ENCODE data around the gene SFN.

SFN gene

DNA sequence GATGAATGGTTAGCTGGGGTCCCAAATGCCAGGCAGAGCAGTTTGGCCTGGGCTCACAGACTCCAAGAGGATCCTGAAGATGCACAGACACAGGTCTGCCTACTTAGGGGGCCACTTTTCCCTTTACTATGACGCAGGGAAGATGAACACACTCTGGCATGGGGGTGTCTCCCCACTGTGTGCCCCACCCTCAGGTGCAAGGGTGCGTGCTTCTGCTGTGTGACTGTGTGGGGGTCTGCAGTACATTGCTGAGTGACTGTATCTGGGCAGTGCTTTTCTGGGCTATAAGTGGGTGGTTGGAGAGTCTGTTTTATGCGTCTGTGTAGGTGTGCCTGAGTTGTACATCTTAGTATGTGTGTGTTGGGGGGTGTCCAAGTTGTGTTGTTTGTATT, 47.0 kb downstream of the SFN start:
- H3K79me2 ChIP-seq (ENCODE audit: insufficient read depth, low read length), result no peaks in the 10 kb centered on the region
- no peaks in the 10 kb centered on the region for H3K4me1 ChIP-seq (ENCODE audit: insufficient read depth, low read length, poor library complexity, severe bottlenecking)
- no peaks in the 10 kb centered on the region for H3K9me2 ChIP-seq (replicated peaks; ENCODE audit: low read depth, low read length)
- H3K9ac ChIP-seq (ENCODE audit: low read depth, low read length, poor library complexity, severe bottlenecking), result no peak overlapping the region
- no peaks in the 10 kb centered on the region for H3F3A ChIP-seq (ENCODE audit: low read depth)
- H3K4me3 ChIP-seq (ENCODE audit: low read length, poor library complexity, severe bottlenecking), result no peak overlapping the region
- H3K36me3 ChIP-seq (ENCODE audit: insufficient read depth, low read length), result no peaks in the 10 kb centered on the region
- no peaks in the 10 kb centered on the region for H4K20me1 ChIP-seq (ENCODE audit: insufficient read depth, low read length, poor library complexity, severe bottlenecking)
- H2AFZ ChIP-seq (ENCODE audit: low read length), result no peak overlapping the region
- TF ChIP-seq EZH2phosphoT487 (IDR thresholded peaks at IDR 0.05; ENCODE audit: borderline replicate concordance), result no peak
- no peak overlapping the region for H3K4me2 ChIP-seq (ENCODE audit: low read depth, low read length, poor library complexity, severe bottlenecking)
- no peaks in the 10 kb centered on the region for H3K9me3 ChIP-seq (ENCODE audit: insufficient read depth, low read depth, low read length)
- H3K27me3 ChIP-seq (ENCODE audit: insufficient read depth, low read length, poor library complexity, severe bottlenecking), result no peaks in the 10 kb centered on the region

DNA sequence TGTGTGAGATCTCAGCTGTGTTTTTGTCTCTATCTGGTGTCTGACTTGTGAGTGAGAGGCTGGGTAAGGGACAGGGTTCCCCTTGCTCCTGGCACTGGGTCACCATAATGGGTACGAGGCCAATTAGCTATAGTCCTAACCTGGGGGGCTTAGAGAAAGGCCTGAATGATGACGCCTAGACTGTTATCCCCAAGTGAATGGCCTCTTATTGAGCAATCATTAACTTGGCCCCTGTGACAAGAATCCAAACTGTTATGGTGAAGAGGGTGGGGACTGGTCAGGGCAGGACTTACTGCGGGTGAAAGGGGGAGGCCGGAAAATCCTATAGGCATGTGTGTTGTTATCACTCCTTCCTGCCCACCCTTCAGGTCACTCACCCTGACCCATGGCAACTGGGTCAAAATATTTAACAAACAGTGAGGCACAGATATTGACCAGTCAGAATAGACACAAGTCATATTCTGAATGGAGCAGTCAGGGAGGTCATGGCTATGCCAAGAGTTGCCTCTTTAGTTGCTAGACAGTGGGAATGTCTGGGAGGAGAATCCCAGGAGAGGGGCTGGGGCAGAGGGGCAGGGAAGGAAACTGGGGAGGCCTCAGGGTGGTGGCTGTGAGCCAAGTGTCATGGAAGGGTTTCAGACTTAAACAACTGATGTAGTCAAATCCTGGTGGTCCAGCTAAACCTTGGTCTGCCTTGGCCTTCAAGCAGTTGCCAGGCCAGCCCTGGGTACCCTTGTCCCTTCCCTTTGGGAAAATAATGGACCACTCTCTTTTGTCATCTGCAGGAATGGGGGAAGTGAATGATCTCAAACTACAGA, 47.6 kb downstream of the SFN start:
- no peak for TF ChIP-seq EZH2phosphoT487 (IDR thresholded peaks at IDR 0.05; ENCODE audit: borderline replicate concordance)
- TF ChIP-seq, protein P1, sequence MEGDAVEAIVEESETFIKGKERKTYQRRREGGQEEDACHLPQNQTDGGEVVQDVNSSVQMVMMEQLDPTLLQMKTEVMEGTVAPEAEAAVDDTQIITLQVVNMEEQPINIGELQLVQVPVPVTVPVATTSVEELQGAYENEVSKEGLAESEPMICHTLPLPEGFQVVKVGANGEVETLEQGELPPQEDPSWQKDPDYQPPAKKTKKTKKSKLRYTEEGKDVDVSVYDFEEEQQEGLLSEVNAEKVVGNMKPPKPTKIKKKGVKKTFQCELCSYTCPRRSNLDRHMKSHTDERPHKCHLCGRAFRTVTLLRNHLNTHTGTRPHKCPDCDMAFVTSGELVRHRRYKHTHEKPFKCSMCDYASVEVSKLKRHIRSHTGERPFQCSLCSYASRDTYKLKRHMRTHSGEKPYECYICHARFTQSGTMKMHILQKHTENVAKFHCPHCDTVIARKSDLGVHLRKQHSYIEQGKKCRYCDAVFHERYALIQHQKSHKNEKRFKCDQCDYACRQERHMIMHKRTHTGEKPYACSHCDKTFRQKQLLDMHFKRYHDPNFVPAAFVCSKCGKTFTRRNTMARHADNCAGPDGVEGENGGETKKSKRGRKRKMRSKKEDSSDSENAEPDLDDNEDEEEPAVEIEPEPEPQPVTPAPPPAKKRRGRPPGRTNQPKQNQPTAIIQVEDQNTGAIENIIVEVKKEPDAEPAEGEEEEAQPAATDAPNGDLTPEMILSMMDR (conservative IDR thresholded peaks at IDR 0.05; ENCODE audit: low read length), result no peak
- H3K4me3 ChIP-seq (ENCODE audit: low read length, poor library complexity, severe bottlenecking), result no peak overlapping the region
- H3K9ac ChIP-seq (ENCODE audit: low read depth, low read length, poor library complexity, severe bottlenecking), result no peak overlapping the region
- no peaks in the 10 kb centered on the region for H3K79me2 ChIP-seq (ENCODE audit: insufficient read depth, low read length)
- H3K9me2 ChIP-seq (replicated peaks; ENCODE audit: low read depth, low read length), result no peaks in the 10 kb centered on the region
- no peaks in the 10 kb centered on the region for H3K27me3 ChIP-seq (ENCODE audit: insufficient read depth, low read length, poor library complexity, severe bottlenecking)
- H4K20me1 ChIP-seq (ENCODE audit: insufficient read depth, low read length, poor library complexity, severe bottlenecking), result no peaks in the 10 kb centered on the region
- no peak overlapping the region for H3K4me2 ChIP-seq (ENCODE audit: low read depth, low read length, poor library complexity, severe bottlenecking)
- H3K36me3 ChIP-seq (ENCODE audit: insufficient read depth, low read length), result no peaks in the 10 kb centered on the region
- H2AFZ ChIP-seq (ENCODE audit: low read length), result no peak overlapping the region
- no peaks in the 10 kb centered on the region for H3F3A ChIP-seq (ENCODE audit: low read depth)
- H3K4me1 ChIP-seq (ENCODE audit: insufficient read depth, low read length, poor library complexity, severe bottlenecking), result no peaks in the 10 kb centered on the region
- no peaks in the 10 kb centered on the region for H3K9me3 ChIP-seq (ENCODE audit: insufficient read depth, low read depth, low read length)

DNA sequence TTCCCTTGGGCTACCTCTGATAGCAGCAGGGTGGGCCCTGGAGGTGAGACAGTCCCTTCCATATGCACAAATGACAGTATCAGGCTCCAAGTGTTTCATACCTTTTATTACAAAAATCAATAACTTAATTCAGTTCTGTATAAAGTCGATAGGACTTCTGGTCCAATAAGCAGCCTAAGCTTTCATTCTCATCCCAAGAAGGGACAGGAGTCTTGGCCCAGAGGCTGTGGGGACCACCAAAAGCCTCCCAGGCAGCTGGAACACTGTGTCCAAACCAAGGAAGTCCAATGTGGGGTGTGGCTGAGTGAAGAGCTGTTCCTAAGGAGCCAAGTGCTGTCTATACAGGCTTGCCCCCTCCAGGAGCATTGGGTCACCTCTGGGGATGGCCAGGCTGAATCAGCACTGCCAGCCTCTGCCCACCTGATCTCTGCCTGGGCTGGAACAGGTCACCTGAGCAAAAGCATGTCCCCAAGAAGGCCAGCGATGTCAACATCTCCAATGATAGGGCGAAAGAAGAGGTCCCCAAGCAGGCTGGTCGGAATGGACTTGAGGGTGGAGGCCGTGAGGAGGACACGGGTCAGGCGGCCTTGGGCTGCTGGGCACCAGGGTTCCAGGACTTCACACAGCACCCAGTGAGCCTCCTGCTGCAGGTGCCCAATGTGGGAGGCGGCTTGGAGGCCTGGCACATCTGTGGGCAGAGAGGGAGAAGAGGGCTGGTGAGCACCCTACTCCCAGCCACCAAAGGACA, 48.6 kb downstream of the SFN start:
- no peaks in the 10 kb centered on the region for H3K9me2 ChIP-seq (replicated peaks; ENCODE audit: low read depth, low read length)
- H3F3A ChIP-seq (ENCODE audit: low read depth), result no peaks in the 10 kb centered on the region
- H4K20me1 ChIP-seq (ENCODE audit: insufficient read depth, low read length, poor library complexity, severe bottlenecking), result no peaks in the 10 kb centered on the region
- no peaks in the 10 kb centered on the region for H3K9me3 ChIP-seq (ENCODE audit: insufficient read depth, low read depth, low read length)
- no peaks in the 10 kb centered on the region for H3K4me1 ChIP-seq (ENCODE audit: insufficient read depth, low read length, poor library complexity, severe bottlenecking)
- no peak overlapping the region for H3K9ac ChIP-seq (ENCODE audit: low read depth, low read length, poor library complexity, severe bottlenecking)
- H3K36me3 ChIP-seq (ENCODE audit: insufficient read depth, low read length), result no peaks in the 10 kb centered on the region
- H3K4me3 ChIP-seq (ENCODE audit: low read length, poor library complexity, severe bottlenecking), result no peak overlapping the region
- H3K79me2 ChIP-seq (ENCODE audit: insufficient read depth, low read length), result no peaks in the 10 kb centered on the region
- no peaks in the 10 kb centered on the region for H3K27me3 ChIP-seq (ENCODE audit: insufficient read depth, low read length, poor library complexity, severe bottlenecking)
- H2AFZ ChIP-seq (ENCODE audit: low read length), result no peak overlapping the region
- TF ChIP-seq EZH2phosphoT487 (IDR thresholded peaks at IDR 0.05; ENCODE audit: borderline replicate concordance), result no peak
- TF ChIP-seq, protein P1 (conservative IDR thresholded peaks at IDR 0.05; ENCODE audit: low read length), result no peak
- H3K4me2 ChIP-seq (ENCODE audit: low read depth, low read length, poor library complexity, severe bottlenecking), result no peak overlapping the region

Measured in Loucy (cell line).